ENCODE data around the gene GPX2.
"Not testable (repeated sequence)": the region's sequence is repeated elsewhere in the genome, so short reads cannot be mapped to it uniquely, and the experiment has no call there.

GPX2 gene

DNA sequence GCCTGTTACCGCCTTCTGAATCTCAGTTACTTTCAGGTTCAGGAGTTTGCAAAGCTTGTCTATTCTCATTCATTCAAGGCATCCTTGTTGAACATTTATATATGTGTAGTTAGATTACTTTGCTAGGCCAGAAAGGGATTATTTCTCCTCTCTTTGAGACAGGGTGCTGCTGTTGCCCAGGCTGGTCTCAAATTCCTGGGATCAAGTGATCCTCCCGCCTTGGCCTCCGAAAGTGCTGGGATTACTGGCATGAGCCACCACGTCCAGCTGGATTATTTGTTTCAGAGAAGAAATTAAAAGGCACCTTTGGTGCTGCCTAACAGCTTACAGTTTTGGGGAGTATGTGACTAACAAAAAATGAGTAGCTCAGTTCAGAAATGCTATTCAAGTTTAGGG, 27.5 kb downstream of the GPX2 start:
- DNase-seq (ENCODE audit: low read depth in 4 of 4, low spot score in 1 of 4), result no peak

DNA sequence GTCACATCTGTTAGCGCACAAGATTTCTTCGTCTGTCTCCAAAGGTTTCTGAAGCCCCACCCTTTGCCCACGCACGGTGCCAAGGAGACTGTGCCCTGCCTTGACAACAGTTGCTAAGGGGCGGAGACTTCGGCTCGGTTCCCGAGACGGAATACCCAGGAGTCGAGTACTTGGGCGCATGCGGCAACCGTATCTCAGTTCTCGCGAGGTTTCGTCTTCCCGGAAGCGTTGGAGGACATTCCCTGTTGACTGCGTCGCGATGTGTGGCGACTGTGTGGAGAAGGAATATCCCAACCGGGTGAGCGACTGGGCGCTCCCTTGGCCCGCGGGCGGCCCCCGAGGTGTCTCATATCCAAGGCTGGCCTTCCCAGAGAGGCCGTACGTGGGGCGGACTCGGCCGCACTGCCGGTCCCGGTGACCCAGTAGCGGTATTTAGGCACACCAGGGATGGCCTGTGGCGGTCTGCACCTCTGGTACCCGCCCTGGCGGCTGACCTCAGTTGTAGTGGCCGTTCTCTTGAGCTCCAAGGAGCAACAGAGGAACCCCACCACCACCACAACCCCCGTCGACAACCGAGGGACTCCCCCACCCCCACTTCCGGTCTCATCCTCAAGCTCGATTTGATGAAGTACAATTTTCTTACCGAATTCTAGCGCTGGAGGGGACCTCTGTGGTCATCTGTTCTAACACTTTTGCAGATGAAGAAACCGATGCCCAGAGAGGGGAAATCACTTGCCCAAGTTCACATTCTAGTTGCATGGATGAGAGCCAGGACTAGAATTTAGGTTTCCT, 28.1 kb downstream of the GPX2 start, which contains the start of gene CHURC1:
Gene CHURC1 (plus strand): TSS at position 219 of the 792 bp plus-strand sequence. CDS start 41 bp downstream, at position 260.
- DNase-seq (ENCODE audit: low read depth in 4 of 4, low spot score in 1 of 4), result peak; percentile 90 to 97 (median 96)

DNA sequence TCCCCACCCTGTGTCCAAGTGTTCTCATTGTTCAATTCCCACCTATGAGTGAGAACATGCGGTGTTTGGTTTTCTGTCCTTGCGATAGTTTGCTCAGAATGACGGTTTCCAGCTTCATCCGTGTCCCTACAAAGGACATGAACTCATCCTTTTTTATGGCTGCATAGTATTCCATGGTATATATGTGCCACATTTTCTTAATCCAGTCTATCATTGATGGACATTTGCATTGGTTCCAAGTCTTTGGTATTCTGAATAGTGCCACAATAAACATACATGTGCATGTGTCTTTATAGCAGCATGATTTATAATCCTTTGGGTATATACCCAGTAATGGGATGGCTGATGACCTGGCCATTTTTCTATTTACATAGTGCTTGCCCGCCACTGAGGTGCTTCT, 29.1 kb downstream of the GPX2 start:
- DNase-seq (ENCODE audit: low read depth in 4 of 4, low spot score in 1 of 4), result not testable (repeated sequence)

DNA sequence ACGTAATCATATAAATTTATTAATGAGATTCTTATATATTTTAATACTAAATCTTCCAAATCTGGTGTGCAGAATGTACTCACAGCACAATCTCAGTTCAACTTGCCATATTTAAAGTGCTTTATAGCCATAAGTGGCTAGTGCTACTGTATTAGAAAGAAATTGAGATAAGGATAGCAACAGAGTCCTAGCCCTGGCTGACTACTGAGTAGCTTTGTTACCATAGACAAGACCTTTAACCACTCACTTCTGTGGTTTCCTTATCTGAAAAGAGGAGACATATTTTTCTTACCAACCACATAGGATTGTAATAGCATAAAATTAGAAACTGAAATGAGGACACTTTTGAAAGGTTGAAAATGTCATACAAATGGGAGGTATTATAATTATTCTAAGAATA, 30.3 kb downstream of the GPX2 start:
- no peak for DNase-seq (ENCODE audit: low read depth in 4 of 4, low spot score in 1 of 4)

DNA sequence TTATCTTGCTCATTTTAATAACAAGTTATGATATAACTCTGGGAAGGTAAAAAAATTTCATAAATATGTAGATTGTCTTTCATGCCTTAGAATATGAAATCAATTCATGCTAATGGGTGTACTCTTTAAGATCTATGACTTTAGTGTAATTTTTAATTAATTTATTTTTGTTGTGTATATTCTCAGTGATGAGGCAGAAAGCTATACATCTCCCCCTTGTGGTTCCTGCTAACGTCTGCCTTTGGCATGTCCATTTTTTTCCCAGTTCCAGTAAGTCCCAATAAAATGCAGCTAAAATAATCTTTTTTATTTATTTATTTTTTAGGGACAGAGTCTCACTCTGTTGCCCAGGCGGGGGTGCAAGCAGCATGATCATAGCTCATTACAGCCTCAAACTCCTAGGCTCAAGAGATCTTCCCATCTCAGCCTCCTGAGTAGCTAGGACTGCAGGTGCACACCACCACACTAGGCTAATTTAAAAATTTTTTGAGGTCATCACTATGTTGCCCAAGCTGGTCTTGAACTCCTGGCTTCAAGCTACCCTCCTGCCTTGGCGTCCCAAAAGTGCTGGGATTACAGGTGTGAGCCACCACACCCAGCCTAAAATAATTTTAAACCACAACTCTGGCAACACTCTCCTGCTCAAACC, 31.6 kb downstream of the GPX2 start:
- DNase-seq (ENCODE audit: low read depth in 4 of 4, low spot score in 1 of 4), result no peak

DNA sequence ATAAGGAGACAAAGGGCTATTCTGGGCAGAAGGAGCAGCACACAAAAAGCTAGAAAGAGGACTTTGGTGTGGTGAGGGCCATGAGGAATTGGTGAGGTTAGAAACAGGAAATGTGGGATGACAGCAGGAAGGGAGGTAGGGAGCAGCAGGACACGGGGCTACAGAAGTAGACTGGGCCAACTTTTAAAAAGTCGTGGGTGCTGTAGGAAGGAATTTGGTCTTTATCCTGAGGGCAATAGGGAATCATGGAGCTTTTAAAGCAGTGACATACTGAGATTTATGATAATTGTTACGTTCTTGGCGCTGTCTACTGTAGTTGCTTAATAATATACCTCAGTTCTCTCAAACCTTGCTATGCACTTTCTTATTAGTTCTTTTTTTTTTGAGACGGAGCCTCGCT, 36.5 kb downstream of the GPX2 start:
- no peak for DNase-seq (ENCODE audit: low read depth in 4 of 4, low spot score in 1 of 4)

DNA sequence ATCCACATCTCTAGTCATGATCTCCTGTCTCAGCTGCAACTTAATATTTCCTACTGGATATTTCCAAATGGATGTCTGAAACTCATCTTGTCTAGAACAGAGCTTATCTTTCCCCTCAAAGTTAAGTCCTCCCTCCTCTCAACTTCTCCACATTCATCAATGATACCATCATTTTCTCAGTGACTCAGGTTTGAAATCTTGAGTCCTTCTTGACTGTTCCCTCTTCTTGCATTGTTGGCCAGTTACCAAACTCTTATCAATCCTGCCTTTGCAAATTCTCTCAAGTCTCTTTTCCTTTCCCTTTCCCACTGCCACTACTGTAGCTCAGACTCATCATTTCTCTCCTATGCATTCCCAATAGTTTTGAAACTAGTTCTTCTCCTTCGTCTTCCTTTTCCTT, 42.6 kb downstream of the GPX2 start:
- DNase-seq (ENCODE audit: low read depth in 4 of 4, low spot score in 1 of 4), result no peak

DNA sequence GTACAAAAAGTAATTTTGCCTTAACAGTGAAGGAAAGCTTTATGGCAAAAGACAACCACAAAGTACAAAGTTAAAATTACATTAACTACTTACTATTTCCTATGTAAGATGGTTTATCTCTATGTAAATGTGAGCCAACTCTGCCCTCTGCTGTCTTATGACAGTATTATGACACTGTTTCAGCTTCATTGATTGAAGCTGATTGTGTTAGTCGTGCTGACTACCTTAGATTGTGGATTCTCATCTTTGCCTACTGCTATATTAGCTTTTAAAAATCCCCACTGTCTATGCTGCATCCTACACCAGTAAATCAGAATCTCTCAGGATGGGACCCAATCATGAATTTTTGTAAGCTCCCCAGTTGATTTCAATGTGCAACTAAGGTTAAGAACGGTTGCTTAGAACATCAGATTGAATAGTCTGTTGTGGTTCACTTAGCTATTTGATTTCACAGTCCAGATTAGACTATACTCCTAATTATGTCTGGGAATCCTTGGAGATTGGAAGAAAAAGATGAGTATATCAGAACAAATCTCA, 50.6 kb downstream of the GPX2 start:
- DNase-seq (ENCODE audit: low read depth in 4 of 4, low spot score in 1 of 4), result no peak

DNA sequence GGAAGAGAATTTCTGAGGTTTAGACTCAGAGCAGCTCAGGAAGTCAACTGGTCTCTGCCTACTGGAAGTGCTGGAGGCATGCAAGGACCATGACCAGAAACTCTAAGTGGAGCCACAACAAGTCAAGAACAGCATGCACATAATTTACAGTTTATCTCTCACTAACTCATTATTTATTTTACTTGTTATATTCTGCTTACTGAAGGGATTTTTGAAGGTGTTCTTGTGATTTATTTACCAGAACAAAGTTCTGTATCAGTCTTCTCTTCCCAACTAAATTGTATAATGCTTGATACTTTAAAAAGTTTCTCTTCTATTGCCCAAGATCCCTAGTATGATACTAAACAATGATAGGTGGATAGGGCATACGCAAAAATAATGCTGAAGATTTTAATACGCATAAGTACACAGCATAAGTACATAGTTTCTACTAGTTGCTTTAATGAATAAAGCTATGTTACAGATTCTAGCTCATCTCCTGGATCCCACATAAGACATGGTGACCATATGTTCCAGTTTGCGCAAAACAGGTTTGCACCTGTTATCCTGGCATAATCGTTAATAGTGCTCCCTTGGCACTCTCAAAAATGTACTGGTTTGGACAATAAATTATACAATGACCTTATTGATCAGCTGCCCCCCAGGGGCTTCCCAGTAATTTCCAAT, 51.2 kb downstream of the GPX2 start:
- DNase-seq (ENCODE audit: low read depth in 4 of 4, low spot score in 1 of 4), result no peak

DNA sequence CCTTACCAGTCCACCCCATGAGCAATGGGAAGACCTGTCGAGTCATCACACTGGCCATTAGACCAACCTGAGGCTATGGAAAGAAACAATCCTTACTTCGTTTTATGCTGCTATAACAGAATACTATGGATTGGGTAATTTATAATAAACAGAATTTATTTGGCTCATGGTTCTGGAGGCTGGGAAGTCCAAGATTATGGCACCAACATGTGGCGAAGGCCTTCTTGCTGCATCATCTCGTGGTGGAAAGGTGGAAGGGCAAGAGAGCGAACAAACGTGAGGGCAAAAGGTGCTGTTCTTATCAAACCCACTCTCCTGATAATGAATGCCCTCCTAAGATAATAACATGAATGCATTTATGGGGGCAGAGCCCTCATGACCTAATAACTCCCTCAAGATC, 53.2 kb downstream of the GPX2 start:
- DNase-seq (ENCODE audit: low read depth in 4 of 4, low spot score in 1 of 4), result no peak

Data from stimulated activated CD4-positive, alpha-beta T cell treated with anti-CD3 and anti-CD28 coated beads, Interleukin-1b, Interleukin-23, amount 100 ng/mL, for 24 hours (primary cell).